Activated CD4-positive, alpha-beta memory T cell treated with anti-CD3 and anti-CD28 coated beads, Interleukin-2, amount 10 ng/mL, durations not matched to agents 7 days and 5 days (primary cell): Measurements from ENCODE around the gene NCAM2. TPM values are rescaled to one million over a fixed set of nuclear protein-coding genes. Genes with fewer than 3 reads are reported as not detected.

ENCODE experiments used
- CTCF ChIA-PET: fragments of 350-600 bp; sonication (Branson Sonifier 250); formaldehyde crosslinking; loops from one replicate; lab custom pipeline; 2021; ENCODE audit warnings: antibody characterized with exemption, inconsistent platforms; lab: Charles Lee
- POLR2A ChIA-PET: fragments of 350-600 bp; sonication (Branson Sonifier 250); formaldehyde crosslinking; loops from one replicate; lab custom pipeline; 2021; ENCODE audit warnings: antibody characterized with exemption; lab: Charles Lee
- DNase-seq: peaks from one replicate; pipeline ENCODE4 v3.0.0-alpha.2; 2020
- H3K27ac Mint-ChIP-seq: one replicate; pipeline ENCODE4 v1.8.0; 2021; ENCODE audit warnings: mild to moderate bottlenecking, mixed read lengths
- H3K27me3 Mint-ChIP-seq: one replicate; pipeline ENCODE4 v1.8.0; 2021; ENCODE audit warnings: mixed read lengths
- H3K36me3 Mint-ChIP-seq: one replicate; pipeline ENCODE4 v1.8.0; 2021; ENCODE audit warnings: low read depth, mixed read lengths
- H3K4me1 Mint-ChIP-seq: one replicate; pipeline ENCODE4 v1.8.0; 2021; ENCODE audit warnings: mixed read lengths
- H3K4me3 Mint-ChIP-seq: one replicate; pipeline ENCODE4 v1.8.0; 2021; ENCODE audit warnings: mild to moderate bottlenecking, mixed read lengths
- H3K9me3 Mint-ChIP-seq: one replicate; pipeline ENCODE4 v1.8.0; 2021; ENCODE audit warnings: mixed read lengths
- total RNA-seq, 2 experiments: library from RNA; stranded (reverse); gene quantifications; one replicate each; pipeline ENCODE4 v1.2.3, GENCODE V29; 2021

NCAM2 gene
- total RNA-seq, 2 experiments from 2014 or later, result not detected

DNA sequence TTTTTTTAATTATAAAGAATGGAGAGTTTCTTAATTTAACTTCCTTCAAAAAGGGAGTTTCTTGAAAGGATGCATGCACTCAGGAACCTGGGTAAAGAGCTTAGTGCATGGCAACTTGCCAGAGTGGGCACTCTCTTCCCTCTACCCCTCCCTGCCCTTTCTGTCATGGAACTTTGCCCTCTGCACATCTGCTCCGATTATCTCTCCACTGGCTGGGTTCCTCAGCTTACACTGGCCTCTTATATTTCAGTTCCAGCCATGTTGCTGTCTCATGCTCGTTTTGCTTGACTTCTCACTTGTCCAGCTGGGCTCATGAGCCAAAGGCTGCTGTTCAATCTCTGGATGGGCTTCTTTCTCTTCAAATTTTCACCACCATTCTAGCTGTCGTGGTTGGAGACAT is 87.0 kb downstream of the NCAM2 start:
- no peak for DNase-seq
- POLR2A ChIA-PET, result no interaction called here
- H3K4me1 Mint-ChIP-seq, result no peaks in the 10 kb centered on the region
- H3K27me3 Mint-ChIP-seq, result no peaks in the 10 kb centered on the region
- H3K27ac Mint-ChIP-seq, result no peak overlapping the region
- H3K36me3 Mint-ChIP-seq, result no peaks in the 10 kb centered on the region
- peaks cover 4% of the 10 kb centered on the region for H3K9me3 Mint-ChIP-seq
- no peak overlapping the region for H3K4me3 Mint-ChIP-seq
- CTCF ChIA-PET, result no interaction called here

DNA sequence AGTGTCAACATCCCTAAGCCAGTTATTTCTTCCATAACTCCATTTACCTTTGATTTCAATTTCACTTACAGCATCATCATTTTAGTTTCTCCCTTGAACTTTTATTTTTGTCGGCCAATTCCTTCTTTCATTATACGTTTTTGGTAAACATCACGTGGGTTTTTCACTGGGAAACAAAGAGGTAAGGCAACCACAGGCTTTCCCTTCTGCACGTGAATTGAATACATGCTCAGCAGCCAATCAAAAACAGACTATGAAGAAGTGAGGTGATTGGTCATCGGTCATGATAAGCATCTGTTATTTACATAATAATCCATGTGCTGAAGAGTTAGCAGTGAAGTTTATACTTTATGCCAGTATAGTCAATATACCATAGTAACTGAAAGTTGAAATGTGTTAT is 98.7 kb downstream of the NCAM2 start:
- Mint-ChIP-seq H3K9me3 (peaks cover 2% of the 10 kb centered on the region), H3K4me1 (no peaks in the 10 kb centered on the region), H3K27me3 (no peaks in the 10 kb centered on the region), H3K27ac (no peak overlapping the region), H3K36me3 (no peaks in the 10 kb centered on the region), H3K4me3 (no peak overlapping the region)
- POLR2A ChIA-PET, result no interaction called here
- DNase-seq, result no peak
- CTCF ChIA-PET, result no interaction called here

DNA sequence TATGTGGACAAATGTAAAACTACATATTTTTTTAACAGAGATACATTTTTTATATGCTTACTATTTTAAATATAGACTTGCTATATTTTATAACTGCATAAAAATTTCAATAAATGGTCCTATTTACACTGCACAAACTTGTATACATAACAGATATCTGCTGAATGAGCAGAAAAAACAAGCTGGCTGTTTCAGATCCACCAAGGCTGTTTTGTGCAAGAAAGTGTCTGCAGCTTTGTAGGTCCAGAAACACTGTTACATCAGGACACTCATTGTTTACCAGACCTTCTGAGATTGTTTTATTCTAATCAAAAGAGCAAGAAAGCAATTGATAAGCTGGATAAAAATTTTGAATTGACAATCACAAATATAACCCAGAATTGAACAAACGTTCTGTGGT is 99.3 kb downstream of the NCAM2 start:
- no peak overlapping the region for H3K4me3 Mint-ChIP-seq
- H3K36me3 Mint-ChIP-seq, result no peaks in the 10 kb centered on the region
- H3K4me1 Mint-ChIP-seq, result no peaks in the 10 kb centered on the region
- no peaks in the 10 kb centered on the region for H3K27me3 Mint-ChIP-seq
- ChIA-PET CTCF (no interaction called here), POLR2A (no interaction called here)
- no peak for DNase-seq
- no peak overlapping the region for H3K27ac Mint-ChIP-seq
- H3K9me3 Mint-ChIP-seq, result peaks cover 2% of the 10 kb centered on the region

DNA sequence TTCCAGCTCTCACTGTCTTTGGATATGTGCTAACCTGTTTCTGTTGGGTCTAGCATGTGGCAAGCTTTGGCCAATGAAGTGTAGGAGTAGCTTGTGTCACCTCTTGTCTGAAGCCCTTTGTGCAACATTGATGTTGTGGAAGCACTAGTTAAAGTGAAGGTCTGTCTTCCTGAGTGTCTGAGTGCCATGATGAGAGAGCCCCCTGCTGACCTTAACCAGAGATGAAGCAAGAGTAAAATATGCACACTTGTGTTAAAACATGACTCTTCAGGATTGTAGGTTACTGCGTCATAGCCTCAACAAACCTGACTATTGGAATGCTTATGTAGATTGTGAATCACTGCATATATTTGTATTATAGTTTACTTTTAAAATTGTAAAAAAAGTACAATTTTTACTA is 103.7 kb downstream of the NCAM2 start:
- H3K36me3 Mint-ChIP-seq, result no peaks in the 10 kb centered on the region
- no peak overlapping the region for H3K4me3 Mint-ChIP-seq
- POLR2A ChIA-PET, result no interaction called here
- no peak for DNase-seq
- no peaks in the 10 kb centered on the region for H3K9me3 Mint-ChIP-seq
- no peak overlapping the region for H3K27ac Mint-ChIP-seq
- CTCF ChIA-PET, result no interaction called here
- no peaks in the 10 kb centered on the region for H3K27me3 Mint-ChIP-seq
- H3K4me1 Mint-ChIP-seq, result no peaks in the 10 kb centered on the region

GRCh38 chr21:21102896-21103295 is 104.7 kb downstream of the NCAM2 start:
- POLR2A ChIA-PET, result no interaction called here
- Mint-ChIP-seq H3K27ac (no peak overlapping the region), H3K4me3 (no peak overlapping the region), H3K27me3 (no peaks in the 10 kb centered on the region), H3K36me3 (no peaks in the 10 kb centered on the region), H3K4me1 (no peaks in the 10 kb centered on the region), H3K9me3 (no peaks in the 10 kb centered on the region)
- CTCF ChIA-PET, result no interaction called here
- no peak for DNase-seq

DNA sequence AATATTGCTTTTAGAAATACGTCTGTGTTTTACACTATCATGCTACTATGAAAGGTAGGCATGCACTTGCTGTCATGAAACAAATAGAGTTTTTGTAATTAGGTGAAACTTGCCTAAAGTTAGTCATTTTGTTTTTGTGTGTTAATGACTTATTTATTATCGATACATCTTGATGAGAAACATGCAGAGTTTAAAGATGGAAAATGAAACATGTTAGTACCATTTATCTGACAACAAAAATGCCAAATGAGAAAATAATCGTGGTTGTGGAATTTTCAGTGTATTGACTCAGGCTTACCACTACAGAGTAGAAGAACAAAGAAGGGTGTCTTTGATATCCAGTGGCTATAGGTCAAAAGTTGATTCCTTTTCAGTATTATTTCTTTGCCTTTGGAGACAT is 105.5 kb downstream of the NCAM2 start:
- no peak for DNase-seq
- POLR2A ChIA-PET, result no interaction called here
- H3K4me3 Mint-ChIP-seq, result no peak overlapping the region
- no peaks in the 10 kb centered on the region for H3K36me3 Mint-ChIP-seq
- H3K4me1 Mint-ChIP-seq, result no peaks in the 10 kb centered on the region
- H3K27me3 Mint-ChIP-seq, result no peaks in the 10 kb centered on the region
- CTCF ChIA-PET, result no interaction called here
- H3K27ac Mint-ChIP-seq, result no peak overlapping the region
- no peaks in the 10 kb centered on the region for H3K9me3 Mint-ChIP-seq

DNA sequence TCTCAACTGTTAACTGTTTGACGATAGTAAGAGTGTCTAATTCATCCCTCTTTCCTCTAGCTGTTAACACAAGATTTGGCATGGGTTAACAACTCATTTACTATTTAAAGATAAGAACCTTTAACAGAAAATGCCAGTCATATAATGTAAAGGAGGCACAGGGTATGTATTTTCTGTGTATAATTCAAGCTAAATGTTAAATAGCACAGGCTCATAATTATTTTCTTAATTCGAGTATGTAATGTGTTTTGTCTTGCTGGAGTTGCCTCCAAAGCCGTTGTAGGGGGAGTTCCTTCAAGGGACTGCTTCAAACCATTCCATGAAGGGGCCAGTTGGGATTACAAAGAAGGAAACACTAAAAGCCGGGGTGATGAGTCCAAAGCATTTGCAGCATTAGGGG is 111.5 kb downstream of the NCAM2 start:
- H3K4me3 Mint-ChIP-seq, result no peak overlapping the region
- no peaks in the 10 kb centered on the region for H3K36me3 Mint-ChIP-seq
- CTCF ChIA-PET, result no interaction called here
- no peak for DNase-seq
- H3K9me3 Mint-ChIP-seq, result no peaks in the 10 kb centered on the region
- no peaks in the 10 kb centered on the region for H3K27me3 Mint-ChIP-seq
- no peaks in the 10 kb centered on the region for H3K4me1 Mint-ChIP-seq
- POLR2A ChIA-PET, result no interaction called here
- H3K27ac Mint-ChIP-seq, result no peak overlapping the region

GRCh38 chr21:21111309-21111920 is 113.2 kb downstream of the NCAM2 start:
- Mint-ChIP-seq H3K27me3 (no peaks in the 10 kb centered on the region), H3K4me3 (no peak overlapping the region), H3K4me1 (no peaks in the 10 kb centered on the region), H3K9me3 (no peaks in the 10 kb centered on the region), H3K27ac (no peak overlapping the region), H3K36me3 (no peaks in the 10 kb centered on the region)
- ChIA-PET POLR2A (no interaction called here), CTCF (no interaction called here)
- no peak for DNase-seq

DNA sequence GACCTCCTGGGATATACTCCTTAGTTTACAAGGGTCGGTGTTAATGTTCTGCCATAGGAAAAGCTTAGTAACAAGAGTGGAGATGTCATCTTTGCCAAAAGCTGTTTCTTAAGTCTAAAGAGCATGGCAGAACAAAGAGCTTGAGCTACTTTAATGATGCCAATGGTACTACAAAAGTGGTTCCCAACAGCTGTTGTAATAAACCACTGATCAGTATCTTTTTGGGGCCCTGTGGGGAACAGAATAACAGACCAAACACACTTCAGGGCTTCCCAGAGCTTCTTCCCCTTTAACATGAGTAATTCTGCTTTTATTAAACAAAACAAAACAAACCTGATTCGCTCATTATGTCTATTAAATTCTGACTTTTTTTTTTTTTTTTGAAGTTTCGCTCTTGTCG is 116.3 kb downstream of the NCAM2 start:
- no peaks in the 10 kb centered on the region for H3K9me3 Mint-ChIP-seq
- ChIA-PET CTCF (no interaction called here), POLR2A (no interaction called here)
- H3K27ac Mint-ChIP-seq, result no peak overlapping the region
- H3K27me3 Mint-ChIP-seq, result no peaks in the 10 kb centered on the region
- no peak overlapping the region for H3K4me3 Mint-ChIP-seq
- DNase-seq, result no peak
- no peaks in the 10 kb centered on the region for H3K4me1 Mint-ChIP-seq
- H3K36me3 Mint-ChIP-seq, result no peaks in the 10 kb centered on the region

- ChIA-PET CTCF (no interaction called here), POLR2A (no interaction called here)
- no peaks in the 10 kb centered on the region for H3K9me3 Mint-ChIP-seq
- no peak for DNase-seq
- H3K4me3 Mint-ChIP-seq, result no peak overlapping the region
- H3K4me1 Mint-ChIP-seq, result no peaks in the 10 kb centered on the region
- H3K36me3 Mint-ChIP-seq, result no peaks in the 10 kb centered on the region
- no peak overlapping the region for H3K27ac Mint-ChIP-seq
- no peaks in the 10 kb centered on the region for H3K27me3 Mint-ChIP-seq
Measured at GRCh38 chr21:21119091-21119490, 120.9 kb downstream of the NCAM2 start.

DNA sequence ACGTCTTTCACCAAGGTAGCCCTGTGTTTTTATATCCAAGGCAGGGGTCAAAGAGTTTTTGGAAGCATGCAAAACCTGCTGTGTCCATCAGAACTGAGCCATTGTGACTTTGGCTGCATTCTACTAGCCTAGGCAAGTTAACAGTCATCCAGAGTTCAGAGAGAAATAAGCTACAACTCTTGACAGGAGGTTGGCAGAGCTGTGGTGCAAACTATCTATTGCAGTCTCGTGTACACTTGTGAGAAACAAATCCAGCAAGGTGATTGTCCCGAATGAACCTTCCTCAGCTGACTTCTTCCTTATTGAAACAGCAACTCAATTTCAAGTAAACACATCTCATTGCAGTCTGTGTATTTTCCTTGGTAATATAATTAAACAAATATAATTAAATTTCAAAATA is 124.5 kb downstream of the NCAM2 start:
- Mint-ChIP-seq H3K27ac (no peak overlapping the region), H3K9me3 (no peaks in the 10 kb centered on the region), H3K36me3 (no peaks in the 10 kb centered on the region), H3K4me1 (no peaks in the 10 kb centered on the region), H3K27me3 (no peaks in the 10 kb centered on the region), H3K4me3 (no peak overlapping the region)
- POLR2A ChIA-PET, result no interaction called here
- CTCF ChIA-PET, result no interaction called here
- no peak for DNase-seq

DNA sequence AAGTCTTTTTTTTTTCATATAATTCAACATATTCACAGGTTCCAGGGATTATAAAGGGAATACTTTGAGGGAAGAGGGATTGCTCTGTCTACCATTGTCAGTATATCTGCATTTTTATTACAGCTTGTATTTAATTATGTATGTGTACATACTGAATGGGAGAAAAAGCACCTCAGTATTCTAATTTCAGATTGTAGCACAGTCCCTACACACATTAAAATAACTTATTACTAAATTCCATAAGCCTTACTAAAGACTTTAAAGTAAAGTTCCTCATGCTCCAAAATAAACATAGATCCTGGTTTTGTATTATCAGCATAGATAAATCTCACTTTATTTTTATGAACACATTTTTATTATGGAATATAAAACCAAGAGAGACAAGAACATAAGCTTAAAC is 134.2 kb downstream of the NCAM2 start:
- DNase-seq, result no peak
- Mint-ChIP-seq H3K36me3 (no peaks in the 10 kb centered on the region), H3K4me1 (no peaks in the 10 kb centered on the region), H3K4me3 (no peak overlapping the region), H3K9me3 (no peaks in the 10 kb centered on the region), H3K27me3 (no peaks in the 10 kb centered on the region), H3K27ac (no peak overlapping the region)
- ChIA-PET POLR2A (no interaction called here), CTCF (no interaction called here)

GRCh38 chr21:21137986-21138385 is 139.8 kb downstream of the NCAM2 start:
- no peak for DNase-seq
- ChIA-PET CTCF (no interaction called here), POLR2A (no interaction called here)
- H3K27ac Mint-ChIP-seq, result no peak overlapping the region
- H3K36me3 Mint-ChIP-seq, result no peaks in the 10 kb centered on the region
- H3K9me3 Mint-ChIP-seq, result no peaks in the 10 kb centered on the region
- no peaks in the 10 kb centered on the region for H3K4me1 Mint-ChIP-seq
- H3K27me3 Mint-ChIP-seq, result no peaks in the 10 kb centered on the region
- no peak overlapping the region for H3K4me3 Mint-ChIP-seq

DNA sequence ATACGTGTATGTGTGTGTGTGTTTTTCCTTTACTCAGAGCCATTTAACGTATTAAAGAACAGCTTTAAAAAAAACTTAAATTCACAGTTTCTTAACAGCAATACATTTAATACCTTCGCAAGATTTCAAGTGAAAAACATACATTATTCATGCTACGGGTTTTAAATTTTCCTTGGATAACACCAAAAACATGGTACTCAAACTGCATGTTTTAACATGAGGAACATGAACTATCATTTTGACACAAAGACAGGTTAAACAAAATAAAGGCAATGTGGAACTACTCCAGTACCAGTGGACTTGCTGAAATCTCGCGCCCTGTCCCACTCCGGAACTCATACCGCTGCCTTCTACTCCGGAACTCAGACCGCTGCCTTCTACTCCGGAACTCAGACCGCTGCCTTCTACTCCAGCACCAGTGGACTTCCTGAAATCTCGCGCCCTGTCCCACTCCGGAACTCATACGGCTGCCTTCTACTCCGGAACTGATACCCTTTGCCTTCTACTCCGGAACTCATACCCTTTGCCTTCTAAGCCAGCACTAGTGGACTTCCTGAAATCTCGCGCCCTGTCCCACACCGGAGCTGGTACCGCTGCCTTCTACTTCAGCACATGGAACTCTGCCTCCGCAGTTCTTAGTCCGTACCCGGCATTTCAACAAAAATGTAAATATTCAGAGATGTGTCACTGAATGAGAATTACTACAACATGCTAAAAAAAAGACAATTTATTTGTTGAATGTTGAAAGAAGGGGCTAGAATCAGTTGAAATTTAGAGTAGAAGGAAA is 148.6 kb downstream of the NCAM2 start:
- CTCF ChIA-PET, result no interaction called here
- H3K27ac Mint-ChIP-seq, result no peak overlapping the region
- no peak for DNase-seq

More for the DNA sequence above, 148.6 kb downstream of the NCAM2 start:
- POLR2A ChIA-PET, result no interaction called here
- Mint-ChIP-seq H3K9me3 (peaks cover 2% of the 10 kb centered on the region), H3K4me1 (no peaks in the 10 kb centered on the region), H3K36me3 (no peaks in the 10 kb centered on the region), H3K27me3 (no peaks in the 10 kb centered on the region), H3K4me3 (no peak overlapping the region)
